Stimulated activated CD8-positive, alpha-beta memory T cell treated with anti-CD3 and anti-CD28 coated beads, Interleukin-12 subunit alpha, Interleukin-12 subunit beta, amount 100 ng/mL, for 1 hour (primary cell): ENCODE data around the gene PRR12.

Source experiments
- DNase-seq: peaks from one replicate; pipeline ENCODE4 v3.0.0-alpha.2; 2020; ENCODE audit warnings: low read depth

PRR12 gene

GRCh38 chr19:49646586-49646985 lies 55.6 kb downstream of the PRR12 start:
- no peak for DNase-seq

DNA sequence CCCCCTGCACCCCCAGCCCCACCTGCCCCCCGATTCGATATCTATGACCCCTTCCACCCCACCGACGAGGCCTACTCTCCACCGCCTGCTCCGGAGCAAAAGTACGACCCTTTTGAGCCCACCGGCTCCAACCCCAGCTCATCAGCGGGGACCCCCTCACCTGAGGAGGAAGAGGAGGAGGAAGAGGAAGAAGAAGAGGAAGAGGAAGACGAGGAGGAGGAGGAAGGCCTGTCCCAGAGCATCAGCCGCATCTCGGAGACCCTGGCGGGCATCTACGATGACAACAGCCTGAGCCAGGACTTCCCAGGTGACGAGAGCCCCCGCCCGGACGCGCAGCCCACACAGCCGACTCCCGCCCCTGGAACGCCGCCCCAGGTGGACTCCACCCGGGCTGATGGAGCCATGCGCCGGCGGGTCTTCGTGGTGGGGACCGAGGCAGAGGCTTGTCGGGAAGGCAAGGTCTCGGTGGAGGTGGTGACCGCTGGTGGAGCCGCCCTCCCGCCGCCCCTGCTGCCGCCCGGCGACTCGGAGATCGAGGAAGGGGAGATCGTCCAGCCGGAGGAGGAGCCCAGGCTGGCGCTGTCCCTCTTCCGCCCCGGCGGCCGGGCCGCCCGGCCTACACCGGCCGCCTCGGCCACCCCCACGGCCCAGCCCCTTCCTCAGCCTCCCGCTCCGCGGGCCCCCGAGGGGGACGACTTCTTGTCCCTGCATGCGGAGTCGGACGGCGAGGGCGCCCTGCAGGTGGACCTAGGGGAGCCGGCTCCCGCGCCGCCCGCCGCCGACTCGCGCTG lies 60.2 kb downstream of the PRR12 start:
- DNase-seq, result no peak

- no peak for DNase-seq
Observed at GRCh38 chr19:49651820-49652550, 61.0 kb downstream of the PRR12 start.

DNA sequence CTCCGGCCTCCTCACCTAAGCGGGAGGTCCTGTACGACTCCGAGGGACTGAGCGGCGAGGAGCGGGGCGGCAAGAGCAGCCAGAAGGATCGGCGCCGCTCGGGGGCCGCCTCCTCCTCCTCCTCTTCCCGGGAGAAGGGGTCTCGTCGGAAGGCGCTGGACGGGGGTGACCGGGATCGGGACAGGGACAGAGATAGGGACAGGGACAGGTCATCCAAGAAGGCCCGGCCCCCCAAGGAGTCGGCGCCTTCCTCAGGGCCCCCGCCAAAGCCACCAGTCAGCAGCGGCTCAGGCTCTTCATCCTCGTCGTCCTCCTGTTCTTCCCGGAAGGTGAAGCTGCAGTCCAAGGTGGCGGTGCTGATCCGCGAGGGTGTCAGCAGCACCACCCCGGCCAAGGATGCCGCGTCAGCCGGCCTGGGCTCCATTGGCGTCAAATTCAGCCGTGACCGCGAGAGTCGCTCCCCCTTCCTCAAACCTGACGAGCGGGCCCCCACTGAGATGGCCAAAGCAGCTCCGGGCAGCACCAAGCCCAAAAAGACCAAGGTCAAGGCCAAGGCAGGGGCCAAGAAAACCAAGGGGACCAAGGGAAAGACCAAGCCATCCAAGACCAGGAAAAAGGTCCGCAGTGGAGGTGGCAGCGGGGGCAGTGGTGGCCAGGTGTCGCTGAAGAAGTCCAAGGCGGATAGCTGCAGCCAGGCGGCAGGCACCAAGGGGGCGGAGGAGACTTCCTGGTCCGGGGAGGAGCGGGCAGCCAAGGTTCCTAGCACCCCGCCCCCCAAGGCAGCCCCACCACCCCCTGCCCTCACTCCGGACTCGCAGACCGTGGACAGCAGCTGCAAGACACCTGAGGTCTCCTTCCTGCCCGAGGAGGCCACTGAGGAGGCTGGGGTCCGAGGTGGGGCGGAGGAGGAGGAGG lies 61.8 kb downstream of the PRR12 start:
- no peak for DNase-seq

DNA sequence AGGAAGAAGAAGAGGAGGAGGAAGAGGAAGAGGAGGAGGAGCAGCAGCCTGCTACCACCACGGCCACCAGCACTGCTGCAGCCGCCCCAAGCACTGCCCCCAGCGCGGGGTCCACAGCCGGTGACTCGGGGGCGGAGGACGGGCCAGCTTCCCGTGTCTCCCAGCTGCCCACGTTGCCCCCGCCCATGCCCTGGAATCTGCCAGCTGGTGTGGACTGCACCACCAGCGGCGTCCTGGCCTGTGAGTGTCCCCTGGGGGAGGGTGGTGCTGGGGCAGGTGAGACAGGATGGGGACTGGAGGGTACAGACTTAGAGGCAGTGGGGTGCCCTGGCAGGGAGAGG lies 62.5 kb downstream of the PRR12 start:
- no peak for DNase-seq

GRCh38 chr19:49654581-49654980 lies 63.6 kb downstream of the PRR12 start:
- DNase-seq, result no peak

DNA sequence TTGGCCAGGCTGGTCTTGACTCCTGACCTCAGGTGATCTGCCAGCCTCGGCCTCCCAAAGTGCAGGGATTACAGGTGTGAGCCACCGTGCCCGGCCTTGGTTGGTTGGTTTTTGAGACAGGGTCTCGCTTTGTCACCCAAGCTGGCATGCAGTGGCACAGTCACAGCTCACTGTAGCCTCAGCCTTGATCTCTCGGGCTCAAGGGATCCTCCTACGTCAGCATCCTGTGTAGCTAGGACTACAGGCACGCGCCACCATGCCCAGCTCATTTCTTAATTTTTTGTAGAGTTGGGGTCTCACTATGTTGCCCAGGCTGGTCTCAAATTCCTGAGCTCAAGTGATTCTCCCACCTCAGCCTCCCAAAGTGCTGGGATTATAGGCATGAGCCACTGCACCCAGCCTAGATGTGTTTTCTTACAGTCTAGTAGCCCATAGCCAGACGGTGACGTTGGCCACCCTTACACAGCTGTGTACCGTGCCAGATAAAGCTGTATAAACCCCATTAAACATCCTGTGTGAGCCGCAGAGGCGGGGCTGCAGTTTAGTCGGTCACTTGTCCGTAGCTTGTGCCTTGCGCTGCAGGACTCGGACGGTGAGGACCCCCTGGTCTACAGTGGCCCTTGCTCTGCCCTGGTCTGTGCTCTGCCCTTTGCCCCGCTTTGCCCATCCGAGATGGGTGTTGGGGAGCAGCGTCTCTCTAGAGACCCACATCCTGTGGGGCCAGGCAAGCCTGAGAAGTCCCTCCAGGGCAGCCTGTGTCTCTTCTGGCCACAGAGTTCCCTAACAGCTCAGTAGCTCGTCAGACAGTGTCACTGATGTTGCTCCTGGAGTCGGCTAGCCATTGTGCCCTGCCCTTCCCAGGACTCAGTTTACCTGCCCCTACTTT lies 64.8 kb downstream of the PRR12 start:
- no peak for DNase-seq

GRCh38 chr19:49656456-49657109 lies 65.6 kb downstream of the PRR12 start:
- no peak for DNase-seq

GRCh38 chr19:49657493-49658138 lies 66.6 kb downstream of the PRR12 start:
- no peak for DNase-seq

GRCh38 chr19:49658139-49658517 lies 67.1 kb downstream of the PRR12 start:
- no peak for DNase-seq

DNA sequence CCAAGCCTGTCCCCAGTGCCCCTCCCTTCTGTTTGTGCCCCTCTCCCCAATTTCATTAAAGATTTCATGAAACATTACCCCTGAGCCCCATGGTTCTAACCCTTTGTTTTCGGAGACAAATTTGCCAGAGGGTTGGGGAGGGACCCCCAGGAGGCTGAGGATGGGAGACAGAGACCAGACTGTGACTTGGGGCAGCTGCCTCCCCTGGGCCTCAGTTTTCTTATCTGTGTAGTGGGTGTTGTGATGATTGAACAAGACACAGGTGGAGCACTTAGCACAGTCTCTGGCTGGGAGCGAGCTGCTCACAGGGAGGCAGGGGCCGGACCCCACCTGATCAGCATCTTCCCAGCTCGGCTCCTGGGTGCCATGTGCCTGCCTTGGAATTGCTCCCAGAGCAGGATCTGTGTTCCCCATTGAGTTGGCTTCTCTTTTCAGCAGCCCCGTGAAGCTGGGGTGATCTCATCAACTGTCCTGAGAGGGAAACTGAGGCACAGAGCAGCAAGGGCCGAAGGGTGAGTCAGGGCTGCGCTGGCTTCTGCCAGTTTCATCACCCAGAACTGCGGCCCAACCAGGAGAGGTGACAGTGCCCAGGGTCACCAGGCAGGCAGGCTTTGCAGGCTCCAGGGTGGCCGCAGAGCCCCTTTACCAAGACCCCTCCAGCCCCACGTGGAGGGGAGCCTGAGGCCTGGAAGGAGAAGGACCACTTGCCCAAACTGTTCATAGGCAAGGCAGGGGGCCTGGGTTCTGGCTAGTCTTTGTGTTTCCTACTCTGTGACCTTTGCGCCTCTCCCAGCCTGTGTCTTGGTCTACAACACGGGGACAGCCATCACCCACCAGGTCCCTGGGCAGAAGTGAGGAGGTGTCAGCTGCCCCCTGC lies 67.8 kb downstream of the PRR12 start:
- DNase-seq, result no peak

DNA sequence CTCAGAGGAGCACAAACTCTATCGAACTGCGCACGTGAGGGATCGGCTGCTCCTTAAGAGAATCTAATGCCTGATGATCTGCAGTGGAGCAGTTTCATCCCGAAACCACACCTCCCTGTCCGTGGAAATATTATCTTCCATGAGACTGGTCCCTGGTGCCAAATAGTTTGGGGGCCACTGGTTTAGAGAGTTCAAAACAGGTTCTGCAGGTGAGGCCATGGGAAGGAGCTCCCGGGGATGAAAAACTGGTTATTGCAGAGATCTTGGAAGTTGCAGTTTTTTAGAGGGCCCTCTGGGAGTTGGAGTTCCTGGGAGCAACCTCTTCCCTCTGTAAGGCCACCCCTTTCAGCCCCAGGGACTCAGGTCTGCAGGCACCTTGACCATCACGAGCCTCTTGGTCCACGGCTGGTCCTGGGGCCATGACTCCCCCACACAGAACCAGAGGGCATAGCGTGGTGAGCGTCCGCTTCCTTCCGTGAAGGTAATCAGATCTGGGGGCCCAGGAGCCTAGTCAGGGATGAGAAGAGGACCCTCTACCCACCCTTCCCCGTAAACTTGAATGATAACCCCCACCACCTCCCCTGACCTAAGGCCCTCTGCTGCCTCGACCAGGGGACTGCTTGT lies 69.5 kb downstream of the PRR12 start:
- DNase-seq, result no peak

GRCh38 chr19:49662011-49662410 lies 71.0 kb downstream of the PRR12 start:
- DNase-seq, result no peak

- no peak for DNase-seq
Observed at GRCh38 chr19:49663224-49663623, 72.2 kb downstream of the PRR12 start.

DNA sequence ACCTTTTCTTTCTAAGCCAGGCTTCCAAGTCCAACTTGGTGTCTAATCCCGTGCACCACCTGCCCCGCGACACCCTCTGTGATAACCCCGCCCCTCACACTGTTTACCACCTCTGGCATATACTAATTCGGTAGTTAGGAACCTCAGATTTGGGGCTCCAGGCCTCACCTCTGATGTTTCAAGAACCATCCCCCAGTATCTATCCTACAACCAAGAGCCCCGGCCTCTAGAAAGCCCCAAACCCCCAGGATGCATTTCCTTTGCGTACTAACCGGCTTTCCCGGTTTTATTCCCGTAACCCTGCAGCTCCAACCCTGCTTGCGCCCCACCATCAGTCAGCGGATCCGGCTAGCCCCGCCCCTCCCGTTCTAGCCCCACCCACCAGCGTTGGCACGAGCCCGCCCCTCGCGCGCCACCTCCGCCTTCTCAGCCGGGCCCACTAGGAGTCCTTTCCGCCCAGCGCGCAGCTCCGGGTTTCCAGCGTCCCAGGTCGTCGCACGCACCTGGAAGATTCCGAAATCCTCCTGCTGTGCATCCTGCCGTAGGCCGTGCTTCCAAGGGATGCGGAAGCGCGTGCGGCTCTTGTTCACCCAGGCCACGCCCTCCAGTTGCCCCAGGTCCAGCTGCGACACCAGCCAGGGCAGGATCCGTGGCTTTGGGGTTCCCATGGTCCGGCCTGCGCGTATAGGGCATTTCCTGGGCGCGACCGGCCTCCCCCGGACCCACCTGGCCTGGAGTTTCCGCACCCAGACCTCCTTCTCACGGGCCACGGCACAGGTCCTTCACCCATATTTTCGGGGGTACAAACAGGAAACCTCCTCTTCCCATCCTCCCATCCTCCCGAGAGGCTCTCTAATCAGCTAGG lies 73.4 kb downstream of the PRR12 start:
- peak; percentile 86 for DNase-seq

- no peak for DNase-seq
Observed at GRCh38 chr19:49665036-49665350, 74.0 kb downstream of the PRR12 start.

DNA sequence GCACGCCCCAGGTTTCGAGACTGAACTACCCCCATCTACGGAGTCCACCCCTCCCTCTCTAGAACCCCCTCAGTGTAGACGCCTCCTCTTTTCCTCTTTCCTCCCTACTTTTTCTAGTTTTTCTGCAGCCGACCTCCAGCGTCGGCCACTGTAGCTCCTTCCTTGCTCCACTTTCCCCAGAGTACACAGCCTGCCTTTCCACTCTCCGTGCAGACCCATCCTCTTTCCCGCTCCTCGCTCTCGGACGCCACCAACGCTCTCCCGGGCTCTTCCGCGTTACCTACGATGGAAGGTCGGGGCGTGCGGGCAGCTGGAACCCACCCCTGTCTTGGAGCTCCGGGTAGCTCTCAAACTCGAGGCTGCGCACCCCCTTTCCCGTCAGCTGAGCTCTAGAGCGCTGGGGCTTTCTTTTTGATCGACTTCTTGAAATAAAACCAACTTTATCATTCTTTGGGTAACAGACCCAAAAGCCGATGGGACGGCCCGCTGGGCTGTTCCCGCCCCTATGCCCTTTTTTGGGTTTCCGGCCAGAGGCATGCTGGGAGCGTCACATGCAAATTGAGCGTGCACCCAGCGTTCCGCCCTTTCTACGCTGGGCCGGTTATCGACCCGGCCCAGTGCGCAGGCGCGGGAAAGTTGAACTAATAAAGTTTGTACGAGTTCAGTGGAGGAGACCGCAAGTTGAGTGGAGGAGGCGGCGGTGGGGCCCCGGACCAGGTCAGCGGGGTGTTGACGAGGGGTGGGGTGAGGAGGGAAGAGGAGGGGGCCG lies 74.6 kb downstream of the PRR12 start, which contains the start of the genes BCL2L12 and IRF3:
TSS of gene BCL2L12 (plus strand) at position 583 of the 769 bp plus-strand sequence. CDS start 760 bp downstream, outside the sequence.
TSS of gene IRF3 (minus strand) at position 507 of the 769 bp plus-strand sequence. CDS start 1,019 bp downstream, outside the sequence.
- peak; percentile 99 for DNase-seq
